ENCODE results near the gene KCNJ15.

KCNJ15 gene

DNA sequence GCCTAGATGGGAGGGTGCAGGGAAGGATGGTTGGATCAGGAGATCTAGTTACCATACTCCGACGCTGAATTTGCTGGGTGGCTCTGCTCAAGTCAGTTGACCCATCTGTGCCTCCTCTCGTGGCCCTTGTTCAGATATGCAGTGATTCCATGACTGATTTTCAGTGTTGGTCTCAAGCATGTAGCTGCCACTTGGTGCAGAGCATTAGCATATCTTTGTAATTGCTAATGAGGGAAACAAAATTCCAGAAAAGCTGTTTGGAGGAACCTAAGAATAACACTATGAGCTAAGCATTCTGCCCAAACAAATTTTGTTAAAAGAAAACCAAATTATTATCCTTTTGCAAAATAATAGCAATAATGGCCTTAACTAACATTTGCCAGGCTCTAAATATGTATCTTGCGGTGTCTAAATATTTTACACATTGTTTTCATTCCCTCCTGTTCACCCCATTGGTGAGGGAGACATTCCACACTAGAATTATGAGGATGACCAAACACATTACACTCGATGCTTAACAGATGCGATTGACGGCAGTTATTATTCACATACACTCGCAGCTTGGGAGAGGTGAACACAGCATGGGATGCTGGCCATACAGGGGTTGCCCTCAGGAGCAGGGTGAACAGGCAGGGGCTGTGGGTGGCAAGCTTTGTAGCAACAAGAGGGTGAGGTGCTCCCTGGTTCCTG lies 69.1 kb downstream of the KCNJ15 start:
- TF ChIP-seq, protein P1, sequence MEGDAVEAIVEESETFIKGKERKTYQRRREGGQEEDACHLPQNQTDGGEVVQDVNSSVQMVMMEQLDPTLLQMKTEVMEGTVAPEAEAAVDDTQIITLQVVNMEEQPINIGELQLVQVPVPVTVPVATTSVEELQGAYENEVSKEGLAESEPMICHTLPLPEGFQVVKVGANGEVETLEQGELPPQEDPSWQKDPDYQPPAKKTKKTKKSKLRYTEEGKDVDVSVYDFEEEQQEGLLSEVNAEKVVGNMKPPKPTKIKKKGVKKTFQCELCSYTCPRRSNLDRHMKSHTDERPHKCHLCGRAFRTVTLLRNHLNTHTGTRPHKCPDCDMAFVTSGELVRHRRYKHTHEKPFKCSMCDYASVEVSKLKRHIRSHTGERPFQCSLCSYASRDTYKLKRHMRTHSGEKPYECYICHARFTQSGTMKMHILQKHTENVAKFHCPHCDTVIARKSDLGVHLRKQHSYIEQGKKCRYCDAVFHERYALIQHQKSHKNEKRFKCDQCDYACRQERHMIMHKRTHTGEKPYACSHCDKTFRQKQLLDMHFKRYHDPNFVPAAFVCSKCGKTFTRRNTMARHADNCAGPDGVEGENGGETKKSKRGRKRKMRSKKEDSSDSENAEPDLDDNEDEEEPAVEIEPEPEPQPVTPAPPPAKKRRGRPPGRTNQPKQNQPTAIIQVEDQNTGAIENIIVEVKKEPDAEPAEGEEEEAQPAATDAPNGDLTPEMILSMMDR (conservative IDR thresholded peaks at IDR 0.05; ENCODE audit: low read depth, low read length) = no peak
- H3K4me3 ChIP-seq (ENCODE audit: low read length) = no peak overlapping the region
- no peak for DNase-seq (ENCODE audit: low read depth)

DNA sequence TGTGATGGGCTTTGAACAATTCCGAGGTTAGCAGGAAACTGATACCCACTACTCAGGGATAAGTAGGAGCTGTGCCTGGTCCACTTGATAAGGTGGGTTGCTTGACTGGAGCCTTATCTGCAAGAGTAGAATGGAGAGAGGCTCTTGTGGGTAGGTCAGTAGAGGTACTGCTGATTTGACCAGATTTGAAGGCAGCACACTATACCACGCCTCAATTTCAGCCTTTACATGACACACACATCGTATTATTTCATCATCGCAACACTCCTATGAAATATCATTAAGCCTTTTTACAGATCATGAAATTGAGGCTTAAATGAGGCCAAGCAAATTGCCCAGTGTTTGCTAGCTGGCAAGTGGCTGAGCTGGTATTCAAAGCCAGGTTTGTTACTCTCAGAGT lies 69.6 kb downstream of the KCNJ15 start:
- no peak overlapping the region for H3K4me3 ChIP-seq (ENCODE audit: low read length)
- DNase-seq (ENCODE audit: low read depth) = no peak
- TF ChIP-seq, protein P1 (conservative IDR thresholded peaks at IDR 0.05; ENCODE audit: low read depth, low read length) = no peak

DNA sequence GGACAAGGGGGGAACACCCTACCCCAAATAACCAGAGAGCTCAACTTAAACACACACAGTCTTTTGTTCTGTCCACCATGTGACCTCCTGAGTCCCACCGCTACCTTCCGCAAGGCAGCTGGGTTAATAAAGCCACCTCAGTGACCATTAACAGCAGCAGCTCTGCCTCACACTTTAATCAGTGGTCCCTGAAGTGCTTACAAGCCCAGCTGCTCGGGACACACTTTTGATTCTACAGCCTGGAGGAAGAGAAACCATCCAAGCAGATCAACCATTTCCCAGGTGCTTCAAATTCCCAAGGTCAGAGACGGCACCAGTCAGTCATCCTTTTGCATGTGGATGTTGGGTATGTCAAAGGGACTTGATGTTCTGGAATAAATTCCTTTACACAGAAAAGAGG lies 70.1 kb downstream of the KCNJ15 start:
- TF ChIP-seq, protein P1 (conservative IDR thresholded peaks at IDR 0.05; ENCODE audit: low read depth, low read length) = no peak
- no peak overlapping the region for H3K4me3 ChIP-seq (ENCODE audit: low read length)
- DNase-seq (ENCODE audit: low read depth) = no peak

DNA sequence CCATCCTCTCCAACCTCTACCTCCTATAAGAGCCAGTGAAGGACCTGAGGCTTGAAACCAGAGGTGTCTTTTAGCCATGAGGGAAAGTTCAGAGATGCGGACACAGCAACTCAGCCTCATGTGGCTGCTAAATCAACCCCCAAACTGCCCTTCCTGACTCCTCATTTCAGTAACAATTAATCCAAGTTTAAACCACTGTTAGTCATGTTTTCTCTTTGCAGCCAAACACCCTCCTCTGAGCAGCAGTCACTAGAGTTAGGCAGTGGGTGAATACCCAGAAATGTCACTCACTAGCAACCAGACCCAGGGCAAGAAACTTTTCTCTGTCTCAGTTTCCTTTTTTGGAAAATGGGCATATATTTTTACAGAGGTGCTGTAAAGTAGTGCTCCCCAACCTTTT lies 71.2 kb downstream of the KCNJ15 start:
- no peak overlapping the region for H3K4me3 ChIP-seq (ENCODE audit: low read length)
- no peak for DNase-seq (ENCODE audit: low read depth)
- TF ChIP-seq, protein P1 (conservative IDR thresholded peaks at IDR 0.05; ENCODE audit: low read depth, low read length) = no peak

DNA sequence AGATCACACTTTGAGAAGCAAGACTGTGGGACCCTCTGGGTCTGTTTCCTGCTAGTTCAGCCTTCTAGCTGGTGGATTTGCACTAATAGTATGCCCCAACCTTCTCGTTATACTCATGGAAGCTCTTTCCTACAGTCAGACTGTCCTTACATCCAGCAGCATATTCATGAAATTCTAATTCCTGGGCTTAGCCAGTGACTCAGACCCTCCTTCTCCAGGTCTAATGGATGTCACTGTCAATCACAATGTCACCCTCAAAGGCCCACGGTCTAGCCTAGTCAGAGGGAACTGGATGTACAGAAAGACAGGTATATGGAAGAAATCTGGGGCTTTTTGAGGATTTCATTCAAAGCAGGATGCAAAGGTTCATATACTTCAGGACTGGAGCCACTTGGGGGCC lies 72.4 kb downstream of the KCNJ15 start:
- no peak for DNase-seq (ENCODE audit: low read depth)
- TF ChIP-seq, protein P1 (conservative IDR thresholded peaks at IDR 0.05; ENCODE audit: low read depth, low read length) = no peak
- no peak overlapping the region for H3K4me3 ChIP-seq (ENCODE audit: low read length)

DNA sequence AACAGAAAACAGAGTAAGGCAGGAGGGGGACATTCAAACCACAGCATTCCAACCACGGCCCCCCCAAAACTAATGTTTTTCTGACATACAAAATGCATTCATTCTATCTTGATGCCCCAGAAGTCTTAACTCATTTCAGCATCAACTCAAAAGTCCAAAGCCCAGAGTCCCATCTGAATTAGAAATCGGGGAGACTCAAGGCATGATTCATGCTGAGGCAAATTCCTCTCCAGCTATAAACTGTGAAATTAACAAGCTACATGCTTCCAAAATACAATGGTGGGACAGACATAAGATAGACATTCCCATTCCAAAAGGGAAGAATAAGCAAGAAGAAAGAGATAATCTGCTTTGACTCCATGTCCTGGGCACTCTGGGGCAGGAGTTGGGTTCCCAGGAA lies 73.9 kb downstream of the KCNJ15 start:
- H3K4me3 ChIP-seq (ENCODE audit: low read length) = no peak overlapping the region
- TF ChIP-seq, protein P1 (conservative IDR thresholded peaks at IDR 0.05; ENCODE audit: low read depth, low read length) = no peak
- no peak for DNase-seq (ENCODE audit: low read depth)

Measured in retinal pigment epithelial cell (primary cell).